GM12875 (cell line): ENCODE data around the gene MICAL3.

Experiments used
- H3K4me3 ChIP-seq: one replicate; pipeline ENCODE4 v1.5.1; 2011; ENCODE audit warnings: low read depth, low read length, control low read depth
- CTCF ChIP-seq: IDR thresholded peaks from 2 replicates; pipeline ENCODE4 v1.5.1; 2011; ENCODE audit warnings: low read depth, mild to moderate bottlenecking, control low read depth, inconsistent platforms, low read length, moderate library complexity, borderline replicate concordance; ENCODE audit not compliant: insufficient read depth

MICAL3 gene

GRCh38 chr22:17774206-17774925 is 250.0 kb downstream of the MICAL3 start, which contains the start of gene BID:
TSS of gene BID (minus strand) at chr22:17774469. CDS start at chr22:17750116, 24,353 bp downstream.
- H3K4me3 ChIP-seq, result peak within 1 kb of the TSS; percentile 90
- no peak for TF ChIP-seq CTCF

- peak overlapping the region; percentile 90 for H3K4me3 ChIP-seq
Measured at GRCh38 chr22:17773606-17774205, 250.7 kb downstream of the MICAL3 start.

GRCh38 chr22:17772958-17773605 is 251.3 kb downstream of the MICAL3 start:
- peak overlapping the region; percentile 90 for H3K4me3 ChIP-seq
- no peak for TF ChIP-seq CTCF

More at GRCh38 chr22:17773606-17774205, 250.7 kb downstream of the MICAL3 start:
- TF ChIP-seq CTCF, result no peak

- no peak for TF ChIP-seq CTCF
- H3K4me3 ChIP-seq, result peak overlapping the region; percentile 90
Measured at GRCh38 chr22:17772249-17772957, 252.0 kb downstream of the MICAL3 start.

GRCh38 chr22:17770180-17771077 is 253.9 kb downstream of the MICAL3 start:
- H3K4me3 ChIP-seq, result peak overlapping the region; percentile 41
- no peak for TF ChIP-seq CTCF

- H3K4me3 ChIP-seq, result no peak overlapping the region
- no peak for TF ChIP-seq CTCF
Measured at GRCh38 chr22:17769716-17770082, 254.7 kb downstream of the MICAL3 start.
